Cerebellar nuclear complex (tissue), 1 donor: ENCODE measurements around the gene NSG1.
"Not testable (repeated sequence)": the region's sequence is repeated elsewhere in the genome, so short reads cannot be mapped to it uniquely, and the experiment has no call there.

ENCODE experiments used
- DNase-seq, 2 experiments: peaks; one replicate each; lab custom pipeline; 2025; lab: John Stamatoyannopoulos, UW

Gene NSG1

GRCh38 chr4:4433941-4434340, 47.0 kb downstream of the NSG1 start:
- no peak for DNase-seq

GRCh38 chr4:4436244-4436823, 49.4 kb downstream of the NSG1 start:
- no peak for DNase-seq

- no peak for DNase-seq
Measured at GRCh38 chr4:4437798-4438470, 51.0 kb downstream of the NSG1 start.

GRCh38 chr4:4438891-4439290, 52.0 kb downstream of the NSG1 start:
- DNase-seq, result no peak

GRCh38 chr4:4439782-4440181, 52.9 kb downstream of the NSG1 start:
- DNase-seq, result no peak

- no peak for DNase-seq
Measured at GRCh38 chr4:4440333-4441061, 53.6 kb downstream of the NSG1 start.

- no peak for DNase-seq
Measured at GRCh38 chr4:4443821-4444220, 56.9 kb downstream of the NSG1 start.

- no peak for DNase-seq
Measured at GRCh38 chr4:4446434-4446833, 59.5 kb downstream of the NSG1 start.

- DNase-seq, result no peak
Measured at GRCh38 chr4:4455210-4455865, 68.4 kb downstream of the NSG1 start.

- no peak for DNase-seq
Measured at GRCh38 chr4:4456351-4456750, 69.4 kb downstream of the NSG1 start.

GRCh38 chr4:4456816-4457578, 70.1 kb downstream of the NSG1 start:
- no peak for DNase-seq

GRCh38 chr4:4457803-4458553, 71.1 kb downstream of the NSG1 start:
- no peak for DNase-seq

GRCh38 chr4:4459181-4459580, 72.3 kb downstream of the NSG1 start:
- DNase-seq, result no peak

- no peak for DNase-seq
Measured at GRCh38 chr4:4460759-4461158, 73.9 kb downstream of the NSG1 start.

GRCh38 chr4:4461178-4461577, 74.3 kb downstream of the NSG1 start:
- no peak for DNase-seq

GRCh38 chr4:4461850-4462249, 74.9 kb downstream of the NSG1 start:
- DNase-seq, result no peak

GRCh38 chr4:4462970-4463369, 76.1 kb downstream of the NSG1 start:
- no peak for DNase-seq

GRCh38 chr4:4465238-4465637, 78.3 kb downstream of the NSG1 start:
- not testable (repeated sequence) for DNase-seq
